PC-3 (cell line): ENCODE measurements around the gene BSN.
"Not testable (repeated sequence)": the region's sequence is repeated elsewhere in the genome, so short reads cannot be mapped to it uniquely, and the experiment has no call there.

Experiments used
- CTCF ChIP-seq: fragments of 300-600 bp; sonication (generic); conservative IDR thresholded peaks from 2 replicates; pipeline ENCODE4 v1.5.1; 2017; ENCODE audit warnings: antibody characterized with exemption, low read depth, mild to moderate bottlenecking, low read length
- EZH2 ChIP-seq: fragments of 300-600 bp; sonication (generic); IDR thresholded peaks from one replicate; pipeline ENCODE4 v1.6.1; 2017; ENCODE audit warnings: antibody characterized with exemption, mild to moderate bottlenecking, low read length; ENCODE audit not compliant: unreplicated experiment
- EZH2phosphoT487 ChIP-seq: fragments of 300-600 bp; sonication (generic); IDR thresholded peaks from 2 replicates; pipeline ENCODE4 v1.6.1; 2018; ENCODE audit warnings: mild to moderate bottlenecking, antibody characterized with exemption, low read length, borderline replicate concordance

- not testable (repeated sequence) for TF ChIP-seq CTCF, EZH2phosphoT487, EZH2
These were observed 132.6 kb downstream of the BSN start for GRCh38 chr3:49686769-49687423.
